ENCODE results near the gene ADAMTS9. TPM values are rescaled to one million over a fixed set of nuclear protein-coding genes. Genes with fewer than 3 reads are reported as not detected.

ADAMTS9 gene
- polyA plus RNA-seq, 1 donor, result 15.4 TPM

- no peaks in the 10 kb centered on the region for H3K9me3 ChIP-seq (ENCODE audit: control insufficient read depth, low read depth, low read length)
- no peak for DNase-seq
- H3K4me1 ChIP-seq (ENCODE audit: control insufficient read depth, insufficient read depth, low read length), result peaks cover 6% of the 10 kb centered on the region
- no CpG with 5 or more reads among the region's 3 CpGs for WGBS (ENCODE audit: insufficient coverage, low lambda C conversion rate)
- no peak overlapping the region for H3K4me3 ChIP-seq (ENCODE audit: low read length)
- H3K36me3 ChIP-seq (ENCODE audit: control insufficient read depth, insufficient read depth, low read length), result peaks cover 6% of the 10 kb centered on the region
- H3K27me3 ChIP-seq (ENCODE audit: control insufficient read depth, insufficient read depth, low read length), result no peaks in the 10 kb centered on the region
- no peak overlapping the region for H3K27ac ChIP-seq (ENCODE audit: low read length)
Measured at GRCh38 chr3:64644483-64644882, 43.3 kb downstream of the ADAMTS9 start.

DNA sequence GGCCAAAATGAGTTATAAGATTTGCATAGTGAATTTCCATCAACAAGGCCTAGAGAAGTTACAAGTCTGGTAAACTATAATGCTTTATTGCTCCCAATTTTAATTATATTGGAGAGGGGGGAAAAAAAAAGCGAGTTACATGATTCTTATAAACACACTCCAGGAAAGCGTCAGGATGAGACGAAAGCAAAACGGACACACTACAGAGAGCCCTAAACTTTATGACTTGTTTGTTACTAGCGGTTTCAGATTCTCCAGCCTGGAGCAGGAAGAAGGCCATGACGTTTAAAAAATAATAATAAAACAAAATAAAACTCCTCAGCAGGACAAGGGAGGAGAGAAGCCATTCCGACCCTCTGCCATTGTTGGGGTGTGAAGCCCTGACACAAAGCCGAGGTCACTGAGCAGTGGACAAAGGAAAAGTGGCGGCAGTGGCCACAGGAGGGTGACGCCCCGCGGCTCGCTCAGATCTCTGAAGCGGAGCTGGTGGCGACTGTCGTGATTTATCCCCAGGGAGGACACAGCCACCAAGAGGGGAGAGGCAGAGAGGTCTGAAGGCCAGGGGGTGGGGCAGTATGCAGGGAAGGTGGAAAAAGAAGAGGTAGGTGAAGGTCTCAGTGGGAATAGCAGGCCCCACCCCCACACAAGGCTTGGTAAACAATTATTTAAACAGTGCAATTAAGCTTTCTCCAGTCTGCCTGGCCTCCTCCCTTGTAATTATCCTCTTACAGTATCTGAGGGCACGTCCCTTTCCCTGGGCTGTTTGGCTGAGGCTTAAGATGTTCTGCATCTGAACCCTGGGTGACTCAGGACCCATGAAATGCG lies 45.3 kb downstream of the ADAMTS9 start:
- peak in 1 of 2 donors; percentile 44 for DNase-seq

DNA sequence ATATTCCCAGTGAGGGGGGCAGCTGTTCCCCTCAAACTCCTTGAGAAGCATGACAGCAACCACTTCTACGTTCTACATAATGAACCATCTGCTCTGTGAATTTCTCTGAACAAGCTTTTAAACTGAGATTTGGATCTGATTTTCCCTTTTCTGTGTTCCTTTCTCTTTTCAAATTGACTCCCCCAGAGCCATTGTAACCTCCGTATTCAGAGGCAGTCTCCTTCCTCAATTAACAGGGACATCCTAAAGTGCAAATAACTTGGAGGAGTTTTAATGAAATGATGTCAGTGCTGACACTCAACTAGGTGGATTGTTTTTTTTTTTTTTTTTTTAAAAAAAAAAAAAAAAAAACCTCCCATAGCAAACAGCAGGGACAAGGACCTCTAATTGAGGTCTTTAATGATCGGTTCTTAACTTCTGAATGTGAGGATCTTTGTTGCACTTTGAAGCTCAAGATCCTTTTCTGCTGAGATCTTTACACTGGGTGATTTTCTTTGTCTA lies 48.8 kb downstream of the ADAMTS9 start:
- no peaks in the 10 kb centered on the region for H3K36me3 ChIP-seq (ENCODE audit: control insufficient read depth, insufficient read depth, low read length)
- no peak overlapping the region for H3K27ac ChIP-seq (ENCODE audit: low read length)
- peaks cover 6% of the 10 kb centered on the region for H3K4me1 ChIP-seq (ENCODE audit: control insufficient read depth, insufficient read depth, low read length)
- WGBS (ENCODE audit: insufficient coverage, low lambda C conversion rate), result 80% methylated on average over 2 of the region's 3 CpGs
- no peak overlapping the region for H3K4me3 ChIP-seq (ENCODE audit: low read length)
- no peaks in the 10 kb centered on the region for H3K9me3 ChIP-seq (ENCODE audit: control insufficient read depth, low read depth, low read length)
- no peak for DNase-seq
- no peaks in the 10 kb centered on the region for H3K27me3 ChIP-seq (ENCODE audit: control insufficient read depth, insufficient read depth, low read length)

More for the DNA sequence above, 45.3 kb downstream of the ADAMTS9 start:
- H3K9me3 ChIP-seq (ENCODE audit: control insufficient read depth, low read depth, low read length), result no peaks in the 10 kb centered on the region
- no peaks in the 10 kb centered on the region for H3K36me3 ChIP-seq (ENCODE audit: control insufficient read depth, insufficient read depth, low read length)
- H3K27ac ChIP-seq (ENCODE audit: low read length), result peak overlapping the region; percentile 39
- 20% methylated on average over 1 of the region's 18 CpGs for WGBS (ENCODE audit: insufficient coverage, low lambda C conversion rate)
- H3K4me1 ChIP-seq (ENCODE audit: control insufficient read depth, insufficient read depth, low read length), result peaks cover 6% of the 10 kb centered on the region
- H3K27me3 ChIP-seq (ENCODE audit: control insufficient read depth, insufficient read depth, low read length), result no peaks in the 10 kb centered on the region
- peak overlapping the region; percentile 28 for H3K4me3 ChIP-seq (ENCODE audit: low read length)

- peaks cover 6% of the 10 kb centered on the region for H3K4me1 ChIP-seq (ENCODE audit: control insufficient read depth, insufficient read depth, low read length)
- no peaks in the 10 kb centered on the region for H3K27me3 ChIP-seq (ENCODE audit: control insufficient read depth, insufficient read depth, low read length)
- H3K27ac ChIP-seq (ENCODE audit: low read length), result no peak overlapping the region
- whole genome bisulfite sequencing (ENCODE audit: insufficient coverage, low lambda C conversion rate), result 100% methylated on average over 1 of the region's 3 CpGs
- DNase-seq, result no peak
- no peaks in the 10 kb centered on the region for H3K9me3 ChIP-seq (ENCODE audit: control insufficient read depth, low read depth, low read length)
- H3K4me3 ChIP-seq (ENCODE audit: low read length), result no peak overlapping the region
- H3K36me3 ChIP-seq (ENCODE audit: control insufficient read depth, insufficient read depth, low read length), result no peaks in the 10 kb centered on the region
Measured at GRCh38 chr3:64638511-64638910, 49.3 kb downstream of the ADAMTS9 start.

DNA sequence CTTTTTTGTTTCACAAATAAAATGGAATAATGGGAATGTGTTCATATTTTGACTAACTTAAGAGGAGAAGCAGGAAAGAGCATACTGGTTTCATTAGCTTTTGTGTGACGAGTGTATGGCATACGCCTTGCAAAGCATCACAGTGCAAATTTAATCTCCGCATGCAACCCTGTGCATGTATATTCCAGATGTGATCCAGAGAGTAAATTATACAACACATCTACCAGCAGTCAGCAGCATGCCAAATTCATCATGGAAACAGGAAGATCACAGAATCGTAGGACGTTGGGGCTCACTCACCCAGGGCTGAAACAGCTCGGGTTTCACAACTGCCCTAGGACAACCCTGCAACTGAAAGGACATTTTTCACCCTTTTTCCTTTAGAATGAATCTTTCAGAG lies 53.4 kb downstream of the ADAMTS9 start:
- DNase-seq, result no peak
- Histone ChIP-seq H3K9me3 (ENCODE audit: control insufficient read depth, low read depth, low read length) (no peaks in the 10 kb centered on the region), H3K27me3 (ENCODE audit: control insufficient read depth, insufficient read depth, low read length) (no peaks in the 10 kb centered on the region), H3K4me1 (ENCODE audit: control insufficient read depth, insufficient read depth, low read length) (no peaks in the 10 kb centered on the region), H3K27ac (ENCODE audit: low read length) (no peak overlapping the region), H3K36me3 (ENCODE audit: control insufficient read depth, insufficient read depth, low read length) (peaks cover 8% of the 10 kb centered on the region), H3K4me3 (ENCODE audit: low read length) (no peak overlapping the region)
- WGBS (ENCODE audit: insufficient coverage, low lambda C conversion rate), result no CpG with 5 or more reads among the region's 6 CpGs

DNA sequence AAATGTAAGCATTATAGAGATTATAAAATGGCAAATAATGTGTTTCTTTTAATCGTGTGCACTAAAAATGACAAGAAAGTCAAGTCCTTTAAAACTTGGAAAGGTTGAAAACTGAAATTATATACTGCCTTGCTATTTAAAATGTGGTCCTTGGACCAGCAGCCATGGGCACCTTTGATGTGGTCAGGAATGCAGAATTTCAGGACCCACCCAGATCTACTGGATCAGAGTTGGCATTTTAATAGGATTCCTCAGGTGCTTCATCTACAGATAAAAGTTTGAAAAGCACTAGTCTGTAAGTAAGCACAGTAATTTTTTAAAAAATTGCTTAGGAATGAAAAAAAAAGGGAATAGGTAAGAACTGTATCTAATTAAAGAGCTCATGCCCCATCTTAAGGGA lies 55.8 kb downstream of the ADAMTS9 start:
- no peak overlapping the region for H3K27ac ChIP-seq (ENCODE audit: low read length)
- 90% methylated on average over 1 of the region's 1 CpG for WGBS (ENCODE audit: insufficient coverage, low lambda C conversion rate)
- peaks cover 3% of the 10 kb centered on the region for H3K4me1 ChIP-seq (ENCODE audit: control insufficient read depth, insufficient read depth, low read length)
- peaks cover 8% of the 10 kb centered on the region for H3K36me3 ChIP-seq (ENCODE audit: control insufficient read depth, insufficient read depth, low read length)
- H3K27me3 ChIP-seq (ENCODE audit: control insufficient read depth, insufficient read depth, low read length), result no peaks in the 10 kb centered on the region
- DNase-seq, result no peak
- H3K4me3 ChIP-seq (ENCODE audit: low read length), result no peak overlapping the region
- H3K9me3 ChIP-seq (ENCODE audit: control insufficient read depth, low read depth, low read length), result no peaks in the 10 kb centered on the region

GRCh38 chr3:64627471-64628321 lies 60.1 kb downstream of the ADAMTS9 start:
- DNase-seq, result peak; percentile 72 to 81
- WGBS (ENCODE audit: insufficient coverage, low lambda C conversion rate), result 0% methylated on average over 1 of the region's 7 CpGs

GRCh38 chr3:64627042-64627441 lies 60.8 kb downstream of the ADAMTS9 start:
- H3K4me1 ChIP-seq (ENCODE audit: control insufficient read depth, insufficient read depth, low read length), result peaks cover 3% of the 10 kb centered on the region
- no peak overlapping the region for H3K27ac ChIP-seq (ENCODE audit: low read length)
- DNase-seq, result no peak
- H3K4me3 ChIP-seq (ENCODE audit: low read length), result no peak overlapping the region
- H3K36me3 ChIP-seq (ENCODE audit: control insufficient read depth, insufficient read depth, low read length), result peaks cover 4% of the 10 kb centered on the region
- no peaks in the 10 kb centered on the region for H3K27me3 ChIP-seq (ENCODE audit: control insufficient read depth, insufficient read depth, low read length)
- WGBS (ENCODE audit: insufficient coverage, low lambda C conversion rate), result no CpG with 5 or more reads among the region's 5 CpGs
- H3K9me3 ChIP-seq (ENCODE audit: control insufficient read depth, low read depth, low read length), result no peaks in the 10 kb centered on the region

More at GRCh38 chr3:64627471-64628321, 60.1 kb downstream of the ADAMTS9 start:
- no peaks in the 10 kb centered on the region for H3K27me3 ChIP-seq (ENCODE audit: control insufficient read depth, insufficient read depth, low read length)
- peaks cover 4% of the 10 kb centered on the region for H3K36me3 ChIP-seq (ENCODE audit: control insufficient read depth, insufficient read depth, low read length)
- H3K4me3 ChIP-seq (ENCODE audit: low read length), result no peak overlapping the region
- no peaks in the 10 kb centered on the region for H3K9me3 ChIP-seq (ENCODE audit: control insufficient read depth, low read depth, low read length)
- peaks cover 3% of the 10 kb centered on the region for H3K4me1 ChIP-seq (ENCODE audit: control insufficient read depth, insufficient read depth, low read length)
- no peak overlapping the region for H3K27ac ChIP-seq (ENCODE audit: low read length)

DNA sequence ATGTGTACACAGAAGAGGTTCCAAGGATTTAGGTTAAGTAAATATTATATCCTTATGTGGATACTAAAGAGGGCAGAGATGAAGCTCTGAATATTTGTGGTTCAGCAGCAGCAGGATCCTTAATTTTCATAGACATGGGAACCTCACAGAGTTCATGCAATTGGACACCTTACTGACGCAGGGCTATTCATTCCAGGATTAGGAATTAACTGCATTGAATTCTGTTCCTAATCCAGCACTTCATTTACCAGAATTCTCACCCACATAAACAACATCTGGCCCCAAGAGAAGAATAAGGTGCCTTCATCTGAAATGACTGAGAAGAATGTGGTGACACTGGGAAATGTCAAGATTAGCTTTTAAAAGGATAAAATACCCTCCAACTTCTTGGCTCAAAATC lies 62.4 kb downstream of the ADAMTS9 start:
- Histone ChIP-seq H3K4me3 (ENCODE audit: low read length) (no peak overlapping the region), H3K9me3 (ENCODE audit: control insufficient read depth, low read depth, low read length) (no peaks in the 10 kb centered on the region), H3K27me3 (ENCODE audit: control insufficient read depth, insufficient read depth, low read length) (no peaks in the 10 kb centered on the region), H3K36me3 (ENCODE audit: control insufficient read depth, insufficient read depth, low read length) (no peaks in the 10 kb centered on the region), H3K4me1 (ENCODE audit: control insufficient read depth, insufficient read depth, low read length) (peaks cover 3% of the 10 kb centered on the region), H3K27ac (ENCODE audit: low read length) (no peak overlapping the region)
- no peak for DNase-seq
- WGBS (ENCODE audit: insufficient coverage, low lambda C conversion rate), result no CpG with 5 or more reads among the region's 1 CpG

DNA sequence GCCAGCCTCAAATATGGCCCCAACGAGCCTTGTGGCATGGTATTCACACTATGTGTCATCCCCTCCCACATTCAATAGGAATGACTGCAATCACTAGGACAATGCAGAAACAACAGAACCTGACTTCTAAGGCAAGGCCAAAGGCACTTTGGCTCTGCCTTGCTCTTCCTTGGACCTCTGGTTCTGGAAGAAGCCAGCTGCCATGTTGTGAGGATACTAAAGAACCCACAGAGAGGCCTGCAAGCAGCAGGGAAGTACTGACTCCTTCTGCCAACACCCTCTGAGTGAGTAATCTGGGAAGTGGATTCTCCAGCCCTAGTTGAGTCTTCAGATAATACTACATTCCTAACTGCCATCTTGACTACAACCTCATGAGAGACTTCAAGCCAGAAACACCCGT lies 64.7 kb downstream of the ADAMTS9 start:
- WGBS (ENCODE audit: insufficient coverage, low lambda C conversion rate), result no CpG with 5 or more reads among the region's 2 CpGs
- no peak for DNase-seq
- Histone ChIP-seq H3K27me3 (ENCODE audit: control insufficient read depth, insufficient read depth, low read length) (no peaks in the 10 kb centered on the region), H3K4me3 (ENCODE audit: low read length) (no peak overlapping the region), H3K4me1 (ENCODE audit: control insufficient read depth, insufficient read depth, low read length) (peaks cover 3% of the 10 kb centered on the region), H3K9me3 (ENCODE audit: control insufficient read depth, low read depth, low read length) (no peaks in the 10 kb centered on the region), H3K27ac (ENCODE audit: low read length) (no peak overlapping the region), H3K36me3 (ENCODE audit: control insufficient read depth, insufficient read depth, low read length) (no peaks in the 10 kb centered on the region)
